Tibial nerve (tissue), 3 donors: ENCODE results near the gene HSF5.

Experiments used
- CTCF ChIP-seq, 5 experiments: fragments of 200-600 bp in 3 of 5; fragments of 450-650 bp in 2 of 5; sonication (generic) in 3 of 5; IDR thresholded peaks; one replicate each; pipeline ENCODE4 v1.5.1; 2016 to 2019; ENCODE audit warnings: antibody characterized with exemption in 5 of 5, mild to moderate bottlenecking in 3 of 5, moderate library complexity in 2 of 5
- POLR2A ChIP-seq, 2 donors: fragments of 450-650 bp; IDR thresholded peaks; one replicate each; pipeline ENCODE4 v1.6.1; 2017; ENCODE audit warnings: antibody characterized with exemption in 2 of 2, mild to moderate bottlenecking in 2 of 2, moderate library complexity in 2 of 2

- TF ChIP-seq CTCF (IDR thresholded peaks at IDR 0.05) (no peak), POLR2A (IDR thresholded peaks at IDR 0.05) (no peak)
Measured at GRCh38 chr17:58378733-58379510, 109.3 kb downstream of the HSF5 start.
